Subcutaneous abdominal adipose tissue (tissue), 5 donors: Measurements from ENCODE around the gene ADAM19.

ENCODE experiments used
- H3K27ac ChIP-seq: one replicate; pipeline ENCODE4 v1.7.0; 2013; ENCODE audit warnings: low read depth, mild to moderate bottlenecking, inconsistent platforms, low read length, moderate library complexity
- H3K27me3 ChIP-seq, 5 donors: one replicate each; pipeline ENCODE4 v1.7.0; 2013; ENCODE audit warnings: low read length in 5 of 5, inconsistent platforms in 1 of 5; ENCODE audit not compliant: control insufficient read depth in 5 of 5, insufficient read depth in 4 of 5
- H3K36me3 ChIP-seq, 5 donors: one replicate each; pipeline ENCODE4 v1.7.0; 2013; ENCODE audit warnings: low read length in 5 of 5; ENCODE audit not compliant: control insufficient read depth in 5 of 5, insufficient read depth in 5 of 5
- H3K4me1 ChIP-seq, 5 donors: one replicate each; pipeline ENCODE4 v1.7.0; 2013; ENCODE audit warnings: low read length in 5 of 5, mild to moderate bottlenecking in 3 of 5, moderate library complexity in 1 of 5; ENCODE audit not compliant: control insufficient read depth in 5 of 5, insufficient read depth in 5 of 5
- H3K4me3 ChIP-seq, 5 donors: one replicate each; pipeline ENCODE4 v1.7.0; 2013; ENCODE audit warnings: low read length in 5 of 5, low read depth in 1 of 5
- H3K9ac ChIP-seq, 5 donors: one replicate each; pipeline ENCODE4 v1.7.0; 2013; ENCODE audit warnings: low read length in 5 of 5, mild to moderate bottlenecking in 4 of 5, moderate library complexity in 3 of 5
- H3K9me3 ChIP-seq, 5 donors: one replicate each; pipeline ENCODE4 v1.7.0; 2013; ENCODE audit warnings: low read length in 5 of 5; ENCODE audit not compliant: control insufficient read depth in 5 of 5
- donor health status: healthy.
- donor health status: healthy.
- donor health status: healthy.
- donor health status: healthy.
- donor health status: healthy.

ADAM19 gene

GRCh38 chr5:157479612-157480510 is 95.7 kb downstream of the ADAM19 start:
- Histone ChIP-seq H3K36me3 (peaks cover 0 to 8% (median 5%) of the 10 kb centered on the region in 5 donors), H3K4me3 (no peak overlapping the region)

GRCh38 chr5:157479166-157479565 is 96.4 kb downstream of the ADAM19 start:
- Histone ChIP-seq H3K27me3 (peaks cover 0 to 10% (median 2%) of the 10 kb centered on the region in 5 donors), H3K36me3 (peaks cover 0 to 8% (median 5%) of the 10 kb centered on the region in 5 donors), H3K4me3 (no peak overlapping the region), H3K9ac (no peak overlapping the region), H3K27ac (no peak overlapping the region), H3K9me3 (no peaks in the 10 kb centered on the region), H3K4me1 (peaks cover 0 to 3% (median 0%) of the 10 kb centered on the region in 5 donors)

More at GRCh38 chr5:157479612-157480510, 95.7 kb downstream of the ADAM19 start:
- H3K9me3 ChIP-seq, result no peaks in the 10 kb centered on the region
- peaks cover 0 to 10% (median 4%) of the 10 kb centered on the region in 5 donors for H3K4me1 ChIP-seq
- no peak overlapping the region for H3K9ac ChIP-seq
- no peak overlapping the region for H3K27ac ChIP-seq
- H3K27me3 ChIP-seq, result peaks cover 0 to 10% (median 2%) of the 10 kb centered on the region in 5 donors

DNA sequence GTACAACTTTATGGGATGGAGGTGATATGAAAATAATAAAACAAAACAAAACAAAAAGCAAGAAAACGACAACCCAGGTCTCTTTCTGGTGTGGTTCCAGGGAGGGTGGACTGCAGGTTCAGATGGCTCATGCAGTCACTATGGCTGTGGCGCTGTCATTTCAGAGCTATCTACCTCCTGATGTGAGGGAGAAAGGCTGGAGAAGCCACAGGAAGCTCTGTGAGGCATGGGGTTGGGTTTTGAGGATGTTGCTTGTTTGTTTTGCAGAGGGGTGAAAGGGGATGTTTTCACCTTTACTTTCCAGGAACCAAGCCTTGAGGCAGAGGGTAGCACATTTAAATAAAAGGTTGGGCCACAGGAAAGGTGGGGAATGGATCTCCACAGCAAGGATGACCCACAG is 96.8 kb downstream of the ADAM19 start:
- no peak overlapping the region for H3K27ac ChIP-seq
- no peaks in the 10 kb centered on the region for H3K9me3 ChIP-seq
- peaks cover 0 to 8% (median 5%) of the 10 kb centered on the region in 5 donors for H3K36me3 ChIP-seq

DNA sequence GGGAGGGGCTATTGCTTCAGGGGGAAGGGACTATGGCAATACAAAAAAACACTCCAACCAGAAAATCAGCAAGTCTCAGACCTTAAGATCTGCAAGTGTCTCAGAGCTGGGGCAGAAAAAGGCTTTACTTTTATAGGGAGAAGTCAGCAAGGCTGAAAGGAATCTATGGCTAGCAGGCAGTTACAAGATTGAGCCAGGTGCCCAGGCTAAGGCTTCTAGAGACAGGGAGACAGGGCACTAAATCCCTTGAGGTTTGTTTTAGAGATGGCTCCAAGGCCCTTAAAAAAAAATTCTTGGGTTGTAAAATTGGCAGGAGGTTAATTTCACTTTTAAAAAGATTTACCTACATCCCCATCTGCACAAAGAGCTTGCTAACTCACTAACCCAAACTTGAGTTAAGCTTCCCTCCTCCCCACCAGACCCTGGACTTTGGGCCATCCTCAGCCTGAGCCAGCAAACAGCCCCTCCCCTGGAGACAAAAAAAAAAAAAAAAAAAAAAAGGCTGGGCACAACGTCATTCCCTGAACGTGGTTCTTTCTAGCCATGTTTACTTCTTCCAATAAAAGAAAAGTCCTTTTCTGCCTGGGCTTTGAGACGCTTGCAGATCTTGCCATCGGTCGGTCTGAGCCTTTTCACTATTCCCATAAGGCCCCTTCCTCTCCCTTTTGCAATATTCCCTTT is 97.6 kb downstream of the ADAM19 start:
- H3K27ac ChIP-seq, result no peak overlapping the region
- H3K9ac ChIP-seq, result no peak overlapping the region
- H3K36me3 ChIP-seq, result peaks cover 0 to 8% (median 5%) of the 10 kb centered on the region in 5 donors

More for the DNA sequence above, 96.8 kb downstream of the ADAM19 start:
- Histone ChIP-seq H3K27me3 (peaks cover 0 to 10% (median 2%) of the 10 kb centered on the region in 5 donors), H3K4me3 (no peak overlapping the region), H3K4me1 (peaks cover 0 to 7% (median 4%) of the 10 kb centered on the region in 5 donors), H3K9ac (no peak overlapping the region)

DNA sequence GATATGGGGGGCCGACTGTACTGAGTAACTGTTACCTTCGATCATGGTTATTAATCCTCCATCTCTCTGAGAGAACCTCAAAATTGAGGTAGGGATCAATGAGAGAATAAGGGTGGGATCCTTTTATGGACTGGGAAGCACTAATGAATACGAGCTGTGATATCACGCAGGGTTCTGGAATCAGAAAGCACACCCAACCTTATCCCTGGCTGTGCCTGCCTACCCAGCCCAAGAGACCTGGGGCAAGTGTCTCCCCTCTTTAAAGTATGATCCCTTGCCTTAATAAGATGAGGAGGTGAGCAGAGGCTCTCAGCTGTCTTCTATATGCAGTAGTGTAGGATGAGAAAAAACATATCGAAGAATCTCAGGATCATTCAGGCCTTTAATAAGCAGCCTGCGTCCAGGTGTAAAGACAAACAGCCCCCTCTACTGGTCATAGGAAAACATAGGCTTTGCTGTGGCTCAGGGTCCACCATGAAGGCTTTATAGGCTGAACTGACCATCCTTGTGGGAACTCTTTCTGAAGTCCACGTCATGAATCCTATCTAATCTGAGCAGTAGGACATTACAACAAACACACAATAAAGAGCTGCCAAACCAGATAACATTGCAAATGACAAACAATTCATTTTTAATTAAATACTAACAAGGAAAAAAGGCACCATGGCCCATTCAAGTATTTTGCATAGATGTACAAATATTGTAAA is 98.7 kb downstream of the ADAM19 start:
- Histone ChIP-seq H3K4me3 (no peak overlapping the region), H3K9ac (no peak overlapping the region), H3K36me3 (peaks cover 0 to 8% (median 5%) of the 10 kb centered on the region in 5 donors), H3K27ac (no peak overlapping the region), H3K27me3 (peaks cover 0 to 10% (median 2%) of the 10 kb centered on the region in 5 donors), H3K4me1 (peaks cover 0 to 14% (median 6%) of the 10 kb centered on the region in 5 donors), H3K9me3 (no peaks in the 10 kb centered on the region)

More for the DNA sequence above, 97.6 kb downstream of the ADAM19 start:
- H3K9me3 ChIP-seq, result no peaks in the 10 kb centered on the region
- peaks cover 0 to 10% (median 2%) of the 10 kb centered on the region in 5 donors for H3K27me3 ChIP-seq
- no peak overlapping the region for H3K4me3 ChIP-seq
- peaks cover 0 to 14% (median 6%) of the 10 kb centered on the region in 5 donors for H3K4me1 ChIP-seq

GRCh38 chr5:157475432-157475831 is 100.1 kb downstream of the ADAM19 start:
- H3K27me3 ChIP-seq, result peaks cover 0 to 9% (median 2%) of the 10 kb centered on the region in 5 donors
- H3K9ac ChIP-seq, result no peak overlapping the region
- no peak overlapping the region for H3K27ac ChIP-seq
- H3K4me1 ChIP-seq, result peaks cover 0 to 14% (median 6%) of the 10 kb centered on the region in 5 donors
- peaks cover 0 to 4% (median 0%) of the 10 kb centered on the region in 5 donors for H3K36me3 ChIP-seq
- H3K9me3 ChIP-seq, result no peaks in the 10 kb centered on the region
- no peak overlapping the region for H3K4me3 ChIP-seq

GRCh38 chr5:157473383-157474320 is 101.9 kb downstream of the ADAM19 start:
- Histone ChIP-seq H3K9me3 (no peaks in the 10 kb centered on the region), H3K36me3 (no peaks in the 10 kb centered on the region), H3K27me3 (peaks cover 0 to 3% (median 0%) of the 10 kb centered on the region in 5 donors), H3K27ac (no peak overlapping the region), H3K9ac (no peak overlapping the region), H3K4me1 (peaks cover 0 to 14% (median 6%) of the 10 kb centered on the region in 5 donors), H3K4me3 (no peak overlapping the region)

GRCh38 chr5:157471709-157472108 is 103.9 kb downstream of the ADAM19 start:
- Histone ChIP-seq H3K27me3 (no peaks in the 10 kb centered on the region), H3K36me3 (no peaks in the 10 kb centered on the region), H3K9ac (no peak overlapping the region), H3K9me3 (no peaks in the 10 kb centered on the region), H3K27ac (no peak overlapping the region), H3K4me1 (peaks cover 0 to 12% (median 6%) of the 10 kb centered on the region in 5 donors), H3K4me3 (no peak overlapping the region)

DNA sequence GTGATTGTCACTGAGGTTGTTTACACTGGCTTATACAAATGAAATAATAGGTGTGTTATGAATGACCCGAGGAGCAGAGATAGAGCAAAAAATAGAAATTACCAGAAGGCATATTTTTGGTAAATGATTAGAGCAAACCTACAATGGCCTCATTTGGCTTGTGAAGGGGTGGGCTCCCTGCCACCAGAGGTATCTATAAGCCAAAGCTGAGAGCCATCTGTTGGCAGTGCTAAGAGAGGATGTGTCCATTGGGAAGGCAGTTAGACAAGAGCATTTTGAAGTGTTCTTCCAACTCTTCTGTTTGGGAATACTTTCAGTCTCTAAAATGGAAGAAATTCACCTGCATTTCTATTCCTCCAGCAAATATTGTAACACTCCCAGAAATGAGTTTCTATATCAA is 104.9 kb downstream of the ADAM19 start:
- Histone ChIP-seq H3K27ac (no peak overlapping the region), H3K36me3 (no peaks in the 10 kb centered on the region)

More for the DNA sequence above, 104.9 kb downstream of the ADAM19 start:
- H3K4me3 ChIP-seq, result no peak overlapping the region
- H3K4me1 ChIP-seq, result peaks cover 0 to 12% (median 6%) of the 10 kb centered on the region in 5 donors
- no peaks in the 10 kb centered on the region for H3K27me3 ChIP-seq
- no peaks in the 10 kb centered on the region for H3K9me3 ChIP-seq
- H3K9ac ChIP-seq, result no peak overlapping the region
